Natural killer cell treated with Interleukin-12 subunit alpha and Interleukin-12 subunit beta and Interleukin-15 and Interleukin-18, amount 100 ng/mL, for 72 hours (primary cell): Measurements from ENCODE around the gene MTCL3.
A peak's percentile ranks its signal among the peaks of the same experiment; 100 is the strongest.

Source experiments
- ATAC-seq, 2 donors: fragments of 150-1000 bp; cut with Tn5 transposase in 1 of 2; sonication (Bioruptor Pico), chemical (Tn5 transposase) in 1 of 2; 2 replicates each; pipeline ENCODE4 v1.10.0; 2021
- DNase-seq: peaks from one replicate; pipeline ENCODE4 v3.0.0; 2022; ENCODE audit warnings: low spot score
- H3K27ac Mint-ChIP-seq, 2 donors: 1 replicate in 1 of 2; 2 replicates in 1 of 2; pipeline ENCODE4 v1.8.0; 2022; ENCODE audit warnings: mixed read lengths in 2 of 2, mild to moderate bottlenecking in 1 of 2, moderate library complexity in 1 of 2
- H3K27me3 Mint-ChIP-seq, 2 donors: 1 replicate in 1 of 2; 2 replicates in 1 of 2; pipeline ENCODE4 v1.8.0; 2022; ENCODE audit warnings: mixed read lengths in 2 of 2
- H3K36me3 Mint-ChIP-seq: one replicate; pipeline ENCODE4 v1.8.0; 2022; ENCODE audit warnings: mixed read lengths
- H3K4me1 Mint-ChIP-seq, 2 donors: 1 replicate in 1 of 2; 2 replicates in 1 of 2; pipeline ENCODE4 v1.8.0; 2022; ENCODE audit warnings: low read depth in 2 of 2, mixed read lengths in 2 of 2, mild to moderate bottlenecking in 1 of 2
- H3K4me3 Mint-ChIP-seq: one replicate; pipeline ENCODE4 v1.8.0; 2022; ENCODE audit warnings: mixed read lengths
- H3K9me3 Mint-ChIP-seq: 2 replicates; pipeline ENCODE4 v1.8.0; 2022; ENCODE audit warnings: mixed read lengths

Gene MTCL3

GRCh38 chr6:127503022-127503421 is 16.1 kb downstream of the MTCL3 start:
- Mint-ChIP-seq H3K4me1 (no peaks in the 10 kb centered on the region), H3K27ac (no peak overlapping the region), H3K9me3 (no peaks in the 10 kb centered on the region), H3K4me3 (no peak overlapping the region), H3K36me3 (no peaks in the 10 kb centered on the region), H3K27me3 (peaks cover 2 to 15% of the 10 kb centered on the region in 2 donors)
- DNase-seq (no peak), ATAC-seq (no peak)

GRCh38 chr6:127497410-127497809 is 21.7 kb downstream of the MTCL3 start:
- Mint-ChIP-seq H3K4me1 (peaks cover 0 to 8% of the 10 kb centered on the region in 2 donors), H3K4me3 (no peak overlapping the region), H3K27ac (no peak overlapping the region), H3K27me3 (peaks cover 8 to 31% of the 10 kb centered on the region in 2 donors), H3K36me3 (no peaks in the 10 kb centered on the region), H3K9me3 (no peaks in the 10 kb centered on the region)
- ATAC-seq (no peak), DNase-seq (no peak)

GRCh38 chr6:127496471-127496870 is 22.7 kb downstream of the MTCL3 start:
- Mint-ChIP-seq H3K4me3 (no peak overlapping the region), H3K9me3 (no peaks in the 10 kb centered on the region), H3K36me3 (no peaks in the 10 kb centered on the region), H3K27ac (no peak overlapping the region), H3K4me1 (peaks cover 0 to 8% of the 10 kb centered on the region in 2 donors), H3K27me3 (peaks cover 6 to 31% of the 10 kb centered on the region in 2 donors)
- DNase-seq (no peak), ATAC-seq (no peak)

- no peak for ATAC-seq
- Mint-ChIP-seq H3K4me1 (peaks cover 0 to 8% of the 10 kb centered on the region in 2 donors), H3K36me3 (no peaks in the 10 kb centered on the region), H3K9me3 (no peaks in the 10 kb centered on the region), H3K4me3 (no peak overlapping the region), H3K27me3 (peaks cover 6 to 24% of the 10 kb centered on the region in 2 donors), H3K27ac (no peak overlapping the region)
- no peak for DNase-seq
These were observed 24.8 kb downstream of the MTCL3 start for GRCh38 chr6:127494240-127494767.

GRCh38 chr6:127489248-127489647 is 29.9 kb downstream of the MTCL3 start:
- no peak overlapping the region for H3K4me3 Mint-ChIP-seq
- ATAC-seq (no peak), DNase-seq (no peak)
- peaks cover 14 to 21% of the 10 kb centered on the region in 2 donors for H3K4me1 Mint-ChIP-seq
- H3K9me3 Mint-ChIP-seq, result peaks cover 5% of the 10 kb centered on the region
- peaks cover 14% of the 10 kb centered on the region for H3K36me3 Mint-ChIP-seq
- H3K27me3 Mint-ChIP-seq, result no peaks in the 10 kb centered on the region
- H3K27ac Mint-ChIP-seq, result peak overlapping the region in 1 of 2 donors; percentile 63

GRCh38 chr6:127486934-127487333 is 32.2 kb downstream of the MTCL3 start:
- no peak for ATAC-seq
- Mint-ChIP-seq H3K27ac (peak overlapping the region in 1 of 2 donors; percentile 36), H3K36me3 (peaks cover 14% of the 10 kb centered on the region), H3K9me3 (peaks cover 5% of the 10 kb centered on the region), H3K27me3 (peaks cover 0 to 5% of the 10 kb centered on the region in 2 donors), H3K4me3 (no peak overlapping the region), H3K4me1 (peaks cover 24 to 28% of the 10 kb centered on the region in 2 donors)
- no peak for DNase-seq

GRCh38 chr6:127484212-127484863 is 34.8 kb downstream of the MTCL3 start:
- peaks cover 0 to 11% of the 10 kb centered on the region in 2 donors for H3K27me3 Mint-ChIP-seq
- ATAC-seq (peak; percentile 94), DNase-seq (no peak)
- H3K4me3 Mint-ChIP-seq, result peak overlapping the region; percentile 75
- peak overlapping the region; percentile 82 to 88 for H3K27ac Mint-ChIP-seq
- H3K9me3 Mint-ChIP-seq, result peaks cover 5% of the 10 kb centered on the region
- H3K36me3 Mint-ChIP-seq, result peaks cover 14% of the 10 kb centered on the region
- peaks cover 24 to 28% of the 10 kb centered on the region in 2 donors for H3K4me1 Mint-ChIP-seq

- peak; percentile 13 to 46 for ATAC-seq
- Mint-ChIP-seq H3K4me1 (peaks cover 24 to 28% of the 10 kb centered on the region in 2 donors), H3K36me3 (peaks cover 14% of the 10 kb centered on the region), H3K27ac (peak overlapping the region; percentile 82 to 88), H3K9me3 (peaks cover 5% of the 10 kb centered on the region), H3K27me3 (peaks cover 2 to 12% of the 10 kb centered on the region in 2 donors), H3K4me3 (peak overlapping the region; percentile 75)
- DNase-seq, result no peak
These were observed 35.6 kb downstream of the MTCL3 start for GRCh38 chr6:127483399-127484055.

- Mint-ChIP-seq H3K36me3 (peaks cover 22% of the 10 kb centered on the region), H3K4me1 (peaks cover 24 to 28% of the 10 kb centered on the region in 2 donors), H3K27me3 (peaks cover 14 to 18% of the 10 kb centered on the region in 2 donors), H3K4me3 (no peak overlapping the region), H3K9me3 (peaks cover 7% of the 10 kb centered on the region), H3K27ac (peak overlapping the region in 1 of 2 donors; percentile 2)
- DNase-seq (no peak), ATAC-seq (no peak)
These were observed 36.8 kb downstream of the MTCL3 start for GRCh38 chr6:127482325-127482724.

- Mint-ChIP-seq H3K4me3 (no peak overlapping the region), H3K36me3 (peaks cover 22% of the 10 kb centered on the region), H3K9me3 (peaks cover 7% of the 10 kb centered on the region), H3K27ac (no peak overlapping the region), H3K27me3 (peaks cover 18% of the 10 kb centered on the region in 2 donors), H3K4me1 (peaks cover 24 to 28% of the 10 kb centered on the region in 2 donors)
- ATAC-seq (no peak), DNase-seq (no peak)
These were observed 37.5 kb downstream of the MTCL3 start for GRCh38 chr6:127481628-127482027.

- ATAC-seq (no peak), DNase-seq (no peak)
- Mint-ChIP-seq H3K27me3 (peaks cover 18 to 20% of the 10 kb centered on the region in 2 donors), H3K4me1 (peaks cover 24 to 28% of the 10 kb centered on the region in 2 donors), H3K4me3 (no peak overlapping the region), H3K36me3 (peaks cover 22% of the 10 kb centered on the region), H3K27ac (no peak overlapping the region), H3K9me3 (peaks cover 7% of the 10 kb centered on the region)
These were observed 38.0 kb downstream of the MTCL3 start for GRCh38 chr6:127481111-127481510.

- H3K9me3 Mint-ChIP-seq, result peaks cover 2% of the 10 kb centered on the region
- peaks cover 8% of the 10 kb centered on the region for H3K36me3 Mint-ChIP-seq
- no peak overlapping the region for H3K27ac Mint-ChIP-seq
- H3K4me3 Mint-ChIP-seq, result no peak overlapping the region
- ATAC-seq (no peak), DNase-seq (no peak)
- peaks cover 18 to 22% of the 10 kb centered on the region in 2 donors for H3K27me3 Mint-ChIP-seq
- H3K4me1 Mint-ChIP-seq, result no peaks in the 10 kb centered on the region
These were observed 41.5 kb downstream of the MTCL3 start for GRCh38 chr6:127477658-127478057.

- Mint-ChIP-seq H3K27me3 (peaks cover 18 to 25% of the 10 kb centered on the region in 2 donors), H3K36me3 (peaks cover 8% of the 10 kb centered on the region), H3K27ac (no peak overlapping the region), H3K4me3 (no peak overlapping the region), H3K4me1 (no peaks in the 10 kb centered on the region), H3K9me3 (peaks cover 2% of the 10 kb centered on the region)
- ATAC-seq (no peak), DNase-seq (no peak)
These were observed 43.3 kb downstream of the MTCL3 start for GRCh38 chr6:127475823-127476176.

GRCh38 chr6:127475135-127475822 is 43.9 kb downstream of the MTCL3 start:
- Mint-ChIP-seq H3K36me3 (peaks cover 8% of the 10 kb centered on the region), H3K9me3 (peaks cover 2% of the 10 kb centered on the region), H3K4me1 (no peaks in the 10 kb centered on the region), H3K4me3 (no peak overlapping the region), H3K27ac (no peak overlapping the region), H3K27me3 (peaks cover 16 to 25% of the 10 kb centered on the region in 2 donors)
- no peak for ATAC-seq
- no peak for DNase-seq
